AG04449 (cell line): Measurements from ENCODE around the gene CIB4.

Experiments
- CTCF ChIA-PET: fragments of 350-600 bp; formaldehyde crosslinking; extraction: SDS; loops from one replicate; lab custom pipeline; 2021; ENCODE audit warnings: antibody characterized with exemption; lab: Yijun Ruan, JAX
- POLR2A ChIA-PET: fragments of 400-600, 350-600 bp; formaldehyde crosslinking; extraction: SDS; loops from one replicate; lab custom pipeline; 2020; ENCODE audit warnings: antibody characterized with exemption, inconsistent platforms; lab: Yijun Ruan, JAX
- DNase-seq: peaks from one replicate; pipeline ENCODE4 v3.0.0-alpha.2; 2010; ENCODE audit warnings: low read depth, low spot score
- H3K4me3 ChIP-seq: 2 replicates; pipeline ENCODE4 v1.5.1; 2011; ENCODE audit warnings: low read depth, mild to moderate bottlenecking, control low read depth, low read length
- TF ChIP-seq, protein P1 (sequence below): IDR thresholded peaks from one replicate; pipeline ENCODE4 v1.5.1; 2011; ENCODE audit warnings: mild to moderate bottlenecking, moderate library complexity, low read length, control low read depth, inconsistent platforms; ENCODE audit not compliant: insufficient read depth; ENCODE audit errors: missing control alignments

CIB4 gene

DNA sequence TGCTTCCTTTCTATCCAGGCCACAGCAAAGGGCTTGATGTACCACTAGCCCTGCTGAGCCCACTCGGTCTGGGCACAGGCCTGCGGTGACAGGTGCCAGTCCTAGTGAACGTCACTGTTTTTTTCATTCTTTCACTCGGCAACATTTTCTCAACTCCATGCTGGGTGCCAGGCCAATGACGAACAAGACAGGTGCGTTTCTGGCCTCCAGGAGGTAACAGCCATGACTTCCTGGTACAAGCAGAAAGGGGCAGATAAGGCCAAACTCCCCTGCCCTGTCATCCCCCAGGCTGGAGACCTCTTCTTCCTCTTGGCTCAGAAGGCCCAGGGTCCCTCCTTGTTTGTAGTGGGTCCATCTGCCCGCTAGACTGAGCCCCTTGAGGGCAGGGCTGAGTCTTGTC is 107.5 kb downstream of the CIB4 start:
- ChIA-PET POLR2A (no interaction called here), CTCF (interaction anchor here (1.4 kb wide), 1 partner anchor 44 kb away, joined by 4 read pairs; no protein-coding TSS in a partner anchor)
- no peak overlapping the region for H3K4me3 ChIP-seq
- DNase-seq: no peak
- TF ChIP-seq, protein P1, sequence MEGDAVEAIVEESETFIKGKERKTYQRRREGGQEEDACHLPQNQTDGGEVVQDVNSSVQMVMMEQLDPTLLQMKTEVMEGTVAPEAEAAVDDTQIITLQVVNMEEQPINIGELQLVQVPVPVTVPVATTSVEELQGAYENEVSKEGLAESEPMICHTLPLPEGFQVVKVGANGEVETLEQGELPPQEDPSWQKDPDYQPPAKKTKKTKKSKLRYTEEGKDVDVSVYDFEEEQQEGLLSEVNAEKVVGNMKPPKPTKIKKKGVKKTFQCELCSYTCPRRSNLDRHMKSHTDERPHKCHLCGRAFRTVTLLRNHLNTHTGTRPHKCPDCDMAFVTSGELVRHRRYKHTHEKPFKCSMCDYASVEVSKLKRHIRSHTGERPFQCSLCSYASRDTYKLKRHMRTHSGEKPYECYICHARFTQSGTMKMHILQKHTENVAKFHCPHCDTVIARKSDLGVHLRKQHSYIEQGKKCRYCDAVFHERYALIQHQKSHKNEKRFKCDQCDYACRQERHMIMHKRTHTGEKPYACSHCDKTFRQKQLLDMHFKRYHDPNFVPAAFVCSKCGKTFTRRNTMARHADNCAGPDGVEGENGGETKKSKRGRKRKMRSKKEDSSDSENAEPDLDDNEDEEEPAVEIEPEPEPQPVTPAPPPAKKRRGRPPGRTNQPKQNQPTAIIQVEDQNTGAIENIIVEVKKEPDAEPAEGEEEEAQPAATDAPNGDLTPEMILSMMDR: no peak

DNA sequence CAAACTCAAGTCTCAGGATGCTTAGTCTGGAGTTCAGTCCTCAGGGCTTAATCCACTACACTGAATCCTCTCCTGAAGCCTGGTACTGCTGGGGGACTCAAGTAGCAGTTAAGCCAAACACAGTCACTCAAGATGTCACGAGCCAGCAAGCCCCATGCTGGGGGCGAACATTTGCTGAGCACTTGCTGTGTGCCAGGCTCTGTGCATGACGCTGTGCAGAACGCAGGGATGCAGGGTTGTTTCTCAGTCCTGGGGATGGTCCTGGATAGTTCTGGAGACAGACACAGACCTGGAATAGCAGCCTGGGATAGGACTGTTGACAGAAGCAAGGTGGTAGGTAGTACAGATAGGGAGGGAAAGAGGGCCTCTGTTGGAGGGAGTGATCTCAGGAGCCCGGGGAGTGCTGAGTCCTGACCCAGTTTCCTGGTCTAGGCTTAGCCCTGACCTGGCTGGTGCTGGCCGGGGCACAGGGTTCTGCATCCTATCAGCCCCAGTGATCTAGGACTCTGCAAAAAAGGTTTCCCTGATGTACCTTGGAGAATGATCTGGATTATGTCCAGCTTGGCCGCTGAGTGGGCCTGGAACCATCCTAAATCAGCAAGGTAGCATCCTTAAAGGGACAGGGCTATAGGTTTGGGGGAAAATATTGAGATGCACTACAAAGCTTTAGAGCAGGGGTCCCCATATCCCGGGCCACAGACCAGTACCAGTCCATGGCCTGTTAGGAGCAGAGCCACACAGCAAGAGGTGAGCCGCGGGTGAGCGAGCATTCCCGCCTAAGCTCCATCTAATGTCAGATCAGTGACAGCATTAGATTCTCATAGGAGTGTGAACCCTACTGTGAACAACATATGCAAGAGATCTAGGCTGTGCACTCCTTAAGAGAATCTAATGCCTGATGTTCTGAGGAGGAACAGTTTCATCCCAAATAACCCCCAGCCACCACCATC is 108.6 kb downstream of the CIB4 start:
- no peak for DNase-seq

More for the DNA sequence above, 108.6 kb downstream of the CIB4 start:
- TF ChIP-seq, protein P1: no peak
- ChIA-PET CTCF (interaction anchor here (1.4 to 2.4 kb wide), 2 partner anchors 45 kb away, joined by 4 to 13 read pairs; no protein-coding TSS in a partner anchor), POLR2A (no interaction called here)
- H3K4me3 ChIP-seq: no peak overlapping the region
